ENCODE data around the gene PPFIBP2.
"Not testable (repeated sequence)": the region's sequence is repeated elsewhere in the genome, so short reads cannot be mapped to it uniquely, and the experiment has no call there.

PPFIBP2 gene

DNA sequence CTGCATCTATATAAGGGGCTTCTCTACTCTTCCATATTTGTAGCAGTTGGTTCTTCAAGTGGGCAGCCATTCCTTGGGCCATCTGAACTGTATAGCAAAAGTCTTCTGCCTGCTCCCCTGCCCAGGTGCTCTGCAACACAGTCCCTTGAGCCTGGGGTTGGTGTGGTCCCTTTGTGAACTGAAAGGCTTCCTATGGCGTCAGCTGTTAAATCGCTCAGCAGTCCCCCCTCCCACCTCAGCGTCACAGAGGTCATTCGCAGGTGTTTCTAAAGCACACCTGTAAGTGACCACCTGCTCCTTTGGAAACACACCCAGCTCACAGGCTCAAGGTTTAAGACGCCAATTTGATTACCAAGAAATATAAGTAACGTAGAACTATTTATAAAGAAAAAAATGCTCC is 122.6 kb downstream of the PPFIBP2 start:
- DNase-seq (ENCODE audit: low spot score), result no peak

GRCh38 chr11:7637447-7638157 is 123.8 kb downstream of the PPFIBP2 start:
- DNase-seq (ENCODE audit: low spot score), result no peak

DNA sequence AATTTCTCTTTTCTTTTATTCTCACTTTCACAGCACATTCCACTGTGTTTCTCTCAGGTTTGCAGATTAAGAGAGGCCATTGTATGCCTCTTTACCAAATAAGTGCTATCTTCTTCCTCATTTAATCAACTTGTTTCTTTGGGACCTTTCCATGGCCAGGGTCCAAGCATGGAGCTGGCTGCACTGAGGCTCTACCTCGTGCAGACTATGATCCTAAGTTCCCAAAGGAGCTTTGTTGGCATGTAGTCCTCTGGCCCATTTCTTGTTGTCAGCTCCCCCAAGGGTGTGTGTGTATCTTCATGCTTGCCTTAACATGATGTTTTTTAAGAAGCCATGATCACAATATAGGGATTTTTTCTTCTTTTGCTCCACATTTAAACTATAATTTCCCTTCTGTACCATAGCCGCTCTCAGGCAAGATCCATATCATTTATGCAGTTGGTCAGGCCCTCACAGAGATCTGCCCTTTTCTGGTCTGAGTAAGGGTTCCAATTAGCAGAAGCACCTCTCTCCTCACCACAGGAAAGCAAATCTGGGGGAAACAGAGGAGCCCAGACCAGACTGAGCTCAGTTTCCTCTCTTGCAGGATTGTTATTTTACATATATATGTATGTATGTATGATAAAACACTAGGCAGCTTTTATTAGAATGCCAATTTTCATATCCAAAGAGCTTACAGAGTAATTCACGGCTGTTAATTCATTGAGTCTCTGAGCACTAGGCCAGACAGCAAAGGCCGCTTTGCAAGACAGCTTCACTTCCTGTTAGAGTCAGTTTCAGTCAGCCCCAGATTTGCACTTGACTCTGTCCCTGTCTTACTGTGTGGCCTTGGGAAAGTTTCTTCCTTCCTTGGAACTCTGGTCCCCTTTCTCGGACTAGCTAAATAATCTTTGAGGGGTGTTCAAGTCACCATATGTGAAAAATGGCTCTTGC is 125.2 kb downstream of the PPFIBP2 start:
- DNase-seq (ENCODE audit: low spot score), result no peak

GRCh38 chr11:7639643-7640025 is 125.8 kb downstream of the PPFIBP2 start:
- DNase-seq (ENCODE audit: low spot score), result no peak

DNA sequence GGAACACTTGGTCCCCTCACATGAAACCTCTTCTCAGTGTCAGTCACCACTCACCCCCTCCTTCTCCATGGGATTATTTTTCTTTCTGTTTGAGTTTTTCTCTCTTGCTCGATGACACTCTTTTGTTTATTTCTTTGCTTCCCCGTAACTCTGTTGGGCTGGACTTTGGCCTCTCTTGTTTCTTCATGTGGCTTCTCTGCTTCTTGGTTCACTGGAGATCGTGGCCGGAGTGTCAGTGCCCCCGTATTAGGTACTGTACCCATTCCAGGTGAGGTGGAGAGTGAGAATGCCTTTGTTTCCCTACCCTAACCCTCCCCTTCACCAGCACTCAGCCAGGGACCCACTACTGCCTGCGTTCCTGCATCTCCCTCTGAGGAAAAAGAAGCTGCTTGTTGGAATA is 127.0 kb downstream of the PPFIBP2 start:
- DNase-seq (ENCODE audit: low spot score), result no peak

GRCh38 chr11:7642747-7643146 is 128.9 kb downstream of the PPFIBP2 start:
- DNase-seq (ENCODE audit: low spot score), result no peak

- no peak for DNase-seq (ENCODE audit: low spot score)
Measured at GRCh38 chr11:7643314-7643713, 129.5 kb downstream of the PPFIBP2 start.

DNA sequence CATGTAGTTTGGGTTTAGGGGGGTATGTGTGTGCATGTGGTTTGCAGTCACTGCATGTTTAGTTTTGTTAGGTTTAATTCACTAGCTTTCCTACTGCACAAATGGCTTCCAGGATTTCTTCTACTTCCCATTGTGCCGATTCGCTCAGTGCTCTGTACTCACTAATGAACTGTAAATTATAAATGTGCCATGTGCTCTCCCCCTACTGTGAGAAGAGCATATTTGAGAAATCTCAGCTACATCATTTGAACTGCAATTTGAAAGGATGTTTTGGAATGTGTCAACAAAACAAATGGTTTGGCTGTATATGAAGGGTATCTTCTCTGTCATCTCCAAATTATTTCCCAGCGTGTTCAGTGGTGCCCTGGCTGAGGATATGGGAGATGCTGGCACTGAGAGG is 131.4 kb downstream of the PPFIBP2 start:
- no peak for DNase-seq (ENCODE audit: low spot score)

DNA sequence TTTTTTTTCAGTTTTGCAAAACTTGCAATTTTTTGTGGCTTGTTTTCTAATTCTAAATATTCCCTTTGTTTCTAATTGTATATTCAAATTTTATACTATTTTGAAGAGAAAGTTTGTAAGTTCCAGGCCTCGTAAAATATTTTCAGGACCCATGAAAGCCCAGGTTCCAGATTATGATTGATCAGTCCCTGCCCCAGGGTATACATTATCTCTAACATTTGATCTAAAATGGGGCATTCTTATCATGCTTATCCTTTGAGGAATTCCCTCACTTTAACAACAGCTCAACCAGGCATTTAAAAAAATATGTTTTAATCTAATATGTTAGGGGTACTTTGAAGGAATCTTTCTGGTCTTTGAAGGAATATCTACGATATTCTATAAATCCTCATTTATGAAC is 133.1 kb downstream of the PPFIBP2 start:
- no peak for DNase-seq (ENCODE audit: low spot score)

DNA sequence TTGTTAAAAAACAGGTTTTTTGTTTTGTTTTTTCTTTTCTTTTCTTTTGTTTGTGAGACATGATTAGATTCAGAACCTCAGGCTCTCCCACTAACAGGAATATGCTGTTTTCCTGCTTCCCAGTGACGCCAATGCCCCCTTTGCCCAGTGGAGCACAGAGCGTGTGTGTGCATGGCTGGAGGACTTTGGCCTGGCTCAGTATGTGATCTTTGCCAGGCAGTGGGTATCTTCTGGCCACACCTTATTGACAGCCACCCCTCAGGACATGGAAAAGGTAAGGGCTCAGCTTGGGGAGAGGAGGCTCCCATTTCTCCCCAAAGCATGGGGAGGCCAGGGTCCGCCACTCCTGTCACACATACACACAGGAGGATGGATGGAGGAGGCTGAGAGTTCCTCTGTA is 134.5 kb downstream of the PPFIBP2 start:
- DNase-seq (ENCODE audit: low spot score), result no peak

GRCh38 chr11:7651140-7651551 is 137.3 kb downstream of the PPFIBP2 start:
- no peak for DNase-seq (ENCODE audit: low spot score)

GRCh38 chr11:7651700-7652099 is 137.9 kb downstream of the PPFIBP2 start:
- no peak for DNase-seq (ENCODE audit: low spot score)

GRCh38 chr11:7654195-7654705 is 140.5 kb downstream of the PPFIBP2 start:
- DNase-seq (ENCODE audit: low spot score), result no peak

DNA sequence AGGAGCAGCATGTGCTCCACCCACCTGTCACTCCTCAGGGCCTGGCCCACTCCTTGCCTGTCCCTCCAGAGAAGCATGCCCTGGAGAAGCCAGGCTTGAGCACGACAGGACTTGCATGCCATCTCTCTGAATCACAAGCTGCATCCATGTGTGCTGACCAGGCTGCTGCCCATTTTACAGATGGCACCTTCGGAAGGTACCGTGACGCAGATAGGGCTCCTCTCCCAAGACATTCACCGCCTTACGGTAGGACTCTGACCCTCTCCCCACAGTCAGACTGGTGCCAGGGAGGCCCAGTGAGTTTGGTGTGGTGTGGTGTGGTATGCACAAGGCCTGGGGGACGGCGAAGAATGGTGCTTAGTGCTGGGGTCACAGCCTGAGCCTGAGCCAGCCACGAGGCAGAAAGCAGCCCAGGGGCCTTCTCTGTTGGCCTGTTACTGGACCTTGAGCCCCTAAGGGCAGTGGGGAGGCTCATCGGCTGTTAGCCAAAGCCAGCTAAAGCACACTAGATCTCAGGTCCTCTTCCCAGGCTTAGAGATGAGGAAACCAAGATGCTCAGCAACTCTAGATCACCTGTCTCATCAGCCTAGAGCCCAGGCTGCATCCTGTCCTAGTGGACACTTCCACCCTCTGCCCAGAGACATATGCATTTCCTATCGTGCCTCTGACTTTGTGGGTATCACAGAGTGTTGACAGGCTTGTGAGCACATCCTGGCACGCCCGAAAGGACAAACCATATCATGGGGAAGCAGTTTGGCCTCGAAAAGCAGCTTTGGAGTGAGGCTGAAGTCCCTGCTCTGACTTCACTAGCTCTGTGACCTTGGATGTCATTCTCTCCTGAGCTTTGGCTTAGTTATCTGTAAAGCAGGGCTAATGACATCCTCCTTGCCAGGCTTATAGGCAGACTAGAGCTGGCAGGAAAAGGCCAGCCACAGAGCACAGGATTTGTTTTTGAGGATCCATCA is 141.7 kb downstream of the PPFIBP2 start:
- no peak for DNase-seq (ENCODE audit: low spot score)

- DNase-seq (ENCODE audit: low spot score), result no peak
Measured at GRCh38 chr11:7656704-7657103, 142.9 kb downstream of the PPFIBP2 start.

- peak; percentile 16 for DNase-seq (ENCODE audit: low spot score)
Measured at GRCh38 chr11:7657306-7658025, 143.7 kb downstream of the PPFIBP2 start.

- DNase-seq (ENCODE audit: low spot score), result not testable (repeated sequence)
Measured at GRCh38 chr11:7663531-7663930, 149.7 kb downstream of the PPFIBP2 start.

DNA sequence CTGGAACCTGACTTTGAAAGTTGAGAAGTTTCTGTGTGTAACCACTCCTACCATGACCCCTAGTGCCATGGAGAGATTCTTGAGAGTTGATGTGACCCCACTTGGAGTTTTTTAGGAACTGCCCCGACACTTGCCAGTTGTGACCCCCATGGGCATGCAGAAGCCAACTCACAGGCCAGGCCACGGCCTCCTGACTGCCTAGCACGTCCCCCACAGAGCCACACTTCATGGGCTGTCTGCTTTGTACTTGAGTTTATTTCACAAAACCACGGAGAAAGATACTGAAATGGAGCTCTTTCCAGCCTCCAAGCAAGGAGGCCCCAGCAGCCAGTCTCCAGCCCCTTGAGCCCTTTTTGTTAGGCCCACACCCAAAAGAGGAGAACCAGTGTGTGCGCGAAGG is 151.1 kb downstream of the PPFIBP2 start:
- DNase-seq (ENCODE audit: low spot score), result no peak

- peak; percentile 84 for DNase-seq (ENCODE audit: low spot score)
Measured at GRCh38 chr11:7665473-7666291, 151.9 kb downstream of the PPFIBP2 start.

- no peak for DNase-seq (ENCODE audit: low spot score)
Measured at GRCh38 chr11:7666292-7666866, 152.6 kb downstream of the PPFIBP2 start.
